H9 (cell line): ENCODE data around the gene FBRSL1. TPM values are rescaled to one million over a fixed set of nuclear protein-coding genes. Genes with fewer than 3 reads are reported as not detected.

Experiments
- DNase-seq: peaks from one replicate; pipeline ENCODE4 v3.0.0-alpha.2; 2017
- H2AFZ ChIP-seq: one replicate; pipeline ENCODE4 v1.6.1; 2013; ENCODE audit warnings: mild to moderate bottlenecking, low read length, control low read depth, moderate library complexity
- H2AK5ac ChIP-seq: 2 replicates; pipeline ENCODE4 v1.6.1; 2013; ENCODE audit warnings: low read length, control low read depth, mixed read lengths; ENCODE audit not compliant: insufficient read length
- H2BK120ac ChIP-seq: one replicate; pipeline ENCODE4 v1.6.1; 2013; ENCODE audit warnings: low read depth, mild to moderate bottlenecking, low read length, control low read depth, inconsistent platforms; ENCODE audit not compliant: poor library complexity, severe bottlenecking
- H2BK12ac ChIP-seq: 2 replicates; pipeline ENCODE4 v1.6.1; 2013; ENCODE audit warnings: low read length, control low read depth, mixed read lengths, low read depth; ENCODE audit not compliant: insufficient read length
- H2BK15ac ChIP-seq: 2 replicates; pipeline ENCODE4 v1.6.1; 2013; ENCODE audit warnings: low read depth, low read length, control low read depth
- H2BK20ac ChIP-seq: one replicate; pipeline ENCODE4 v1.6.1; 2013; ENCODE audit warnings: low read depth, mild to moderate bottlenecking, low read length, control low read depth, inconsistent platforms; ENCODE audit not compliant: poor library complexity, severe bottlenecking
- H2BK5ac ChIP-seq: 2 replicates; pipeline ENCODE4 v1.6.1; 2013; ENCODE audit warnings: low read length, control low read depth, mixed read lengths; ENCODE audit not compliant: insufficient read length
- H3K14ac ChIP-seq: 2 replicates; pipeline ENCODE4 v1.6.1; 2013; ENCODE audit warnings: low read length, control low read depth; ENCODE audit not compliant: insufficient read depth
- H3K18ac ChIP-seq: 2 replicates; pipeline ENCODE4 v1.6.1; 2013; ENCODE audit warnings: low read depth, mild to moderate bottlenecking, mixed read lengths, low read length, control low read depth; ENCODE audit not compliant: insufficient read length
- H3K23ac ChIP-seq: 2 replicates; pipeline ENCODE4 v1.6.1; 2013; ENCODE audit warnings: low read length, control low read depth, mixed read lengths, low read depth; ENCODE audit not compliant: insufficient read length
- H3K23me2 ChIP-seq: 2 replicates; pipeline ENCODE4 v1.6.1; 2013; ENCODE audit warnings: low read depth, mild to moderate bottlenecking, mixed read lengths, low read length, control low read depth; ENCODE audit not compliant: insufficient read length, poor library complexity, severe bottlenecking
- H3K27ac ChIP-seq: 2 replicates; pipeline ENCODE4 v1.5.1; 2013; ENCODE audit warnings: low read length, control low read depth, mixed read lengths, low read depth; ENCODE audit not compliant: insufficient read length
- H3K27me3 ChIP-seq: 2 replicates; pipeline ENCODE4 v1.6.1; 2013; ENCODE audit warnings: low read length, control low read depth, inconsistent platforms; ENCODE audit not compliant: insufficient read depth
- H3K4ac ChIP-seq: 2 replicates; pipeline ENCODE4 v1.6.1; 2013; ENCODE audit warnings: low read depth, mild to moderate bottlenecking, control low read depth, inconsistent platforms, low read length, moderate library complexity
- H3K4me1 ChIP-seq: 2 replicates; pipeline ENCODE4 v1.6.1; 2013; ENCODE audit warnings: low read length, control low read depth, inconsistent platforms; ENCODE audit not compliant: insufficient read depth
- H3K4me2 ChIP-seq: 2 replicates; pipeline ENCODE4 v1.6.1; 2013; ENCODE audit warnings: low read length, control low read depth, mixed read lengths; ENCODE audit not compliant: insufficient read length, insufficient read depth
- H3K56ac ChIP-seq: 2 replicates; pipeline ENCODE4 v1.6.1; 2013; ENCODE audit warnings: low read depth, mild to moderate bottlenecking, mixed read lengths, low read length, control low read depth; ENCODE audit not compliant: insufficient read length
- H3K79me1 ChIP-seq: 2 replicates; pipeline ENCODE4 v1.6.1; 2013; ENCODE audit warnings: low read depth, mild to moderate bottlenecking, moderate library complexity, low read length, control low read depth, inconsistent platforms; ENCODE audit not compliant: insufficient read depth, poor library complexity, severe bottlenecking
- H3K79me2 ChIP-seq: 2 replicates; pipeline ENCODE4 v1.6.1; 2013; ENCODE audit warnings: low read length, control low read depth, inconsistent platforms; ENCODE audit not compliant: insufficient read depth
- H3K9ac ChIP-seq: 2 replicates; pipeline ENCODE4 v1.6.1; 2013; ENCODE audit warnings: low read length, control low read depth, mixed read lengths; ENCODE audit not compliant: insufficient read length; ENCODE audit errors: extremely low read depth
- H3K9me3 ChIP-seq: one replicate; pipeline ENCODE4 v1.6.1; 2013; ENCODE audit warnings: low read depth, low read length, inconsistent platforms; ENCODE audit not compliant: control insufficient read depth
- H3T11ph ChIP-seq: one replicate; pipeline ENCODE4 v1.6.1; 2013; ENCODE audit warnings: mild to moderate bottlenecking, low read length, control low read depth, inconsistent platforms
- H4K20me1 ChIP-seq: one replicate; pipeline ENCODE4 v1.6.1; 2013; ENCODE audit not compliant: control insufficient read depth, insufficient read length, insufficient read depth
- H4K5ac ChIP-seq: 2 replicates; pipeline ENCODE4 v1.6.1; 2013; ENCODE audit warnings: low read depth, mild to moderate bottlenecking, mixed read lengths, low read length, control low read depth; ENCODE audit not compliant: insufficient read length
- H4K8ac ChIP-seq: replicated peaks from 2 replicates; pipeline ENCODE4 v1.6.1; 2013; ENCODE audit warnings: low read length, control low read depth, mixed read lengths, low read depth; ENCODE audit not compliant: insufficient read length
- H4K91ac ChIP-seq: 2 replicates; pipeline ENCODE4 v1.6.1; 2013; ENCODE audit warnings: low read depth, mild to moderate bottlenecking, moderate library complexity, mixed read lengths, low read length, control low read depth; ENCODE audit not compliant: insufficient read length
- H3K27ac Mint-ChIP-seq, 3 experiments: 2 replicates in 2 of 3; 3 replicates in 1 of 3; pipeline ENCODE4 v1.8.0; 2020 to 2021; ENCODE audit warnings: mixed read lengths in 3 of 3, mild to moderate bottlenecking in 1 of 3, moderate library complexity in 1 of 3
- H3K27me3 Mint-ChIP-seq: 2 replicates; pipeline ENCODE4 v1.8.0; 2021; ENCODE audit warnings: low read depth, mild to moderate bottlenecking, moderate library complexity, mixed read lengths
- H3K36me3 Mint-ChIP-seq, 3 experiments: 2 replicates in 2 of 3; 3 replicates in 1 of 3; pipeline ENCODE4 v1.8.0; 2020 to 2021; ENCODE audit warnings: low read depth in 3 of 3, mixed read lengths in 3 of 3; ENCODE audit not compliant: insufficient read depth in 1 of 3
- H3K4me1 Mint-ChIP-seq, 2 experiments: 2 replicates each; pipeline ENCODE4 v1.8.0; 2020; ENCODE audit warnings: mixed read lengths in 2 of 2
- H3K4me3 Mint-ChIP-seq, 2 experiments: 2 replicates in 1 of 2; 3 replicates in 1 of 2; pipeline ENCODE4 v1.8.0; 2020 to 2021; ENCODE audit warnings: mild to moderate bottlenecking in 2 of 2, mixed read lengths in 2 of 2, moderate library complexity in 1 of 2
- H3K9me3 Mint-ChIP-seq, 2 experiments: 2 replicates in 1 of 2; 3 replicates in 1 of 2; pipeline ENCODE4 v1.8.0; 2020; ENCODE audit warnings: mild to moderate bottlenecking in 2 of 2, mixed read lengths in 2 of 2, moderate library complexity in 1 of 2
- CTCF ChIP-seq: fragments of 200-600 bp; sonication (generic); conservative IDR thresholded peaks from 3 replicates; pipeline ENCODE4 v1.8.0; 2021; ENCODE audit warnings: antibody characterized with exemption, mild to moderate bottlenecking
- WGBS: extraction: QIAGEN DNeasy Blood & Tissue Kit; methylation state at CpG from one replicate; pipeline ENCODE4 v1.1.7; 2013; ENCODE audit warnings: missing lambda C conversion rate, low lambda C conversion rate, mixed read lengths; ENCODE audit not compliant: insufficient read length; ENCODE audit errors: extremely low coverage; 5-methylcytosine and 5-hydroxymethylcytosine counted together
- total RNA-seq: library from RNA; stranded (reverse); gene quantifications from 2 replicates; pipeline ENCODE4 v1.2.1, GENCODE V29; 2021

Gene FBRSL1
- total RNA-seq, 1 experiment from 2014 or later, result 90.8 TPM

- H2BK120ac ChIP-seq, result no peak overlapping the region
- H3K27ac ChIP-seq, result no peak overlapping the region
- peaks cover 13% of the 10 kb centered on the region; the same call in 1 of the 2 replicates for H3K27me3 ChIP-seq
- no peak overlapping the region for H3K4me3 Mint-ChIP-seq
- no peaks in the 10 kb centered on the region for H3K79me2 ChIP-seq
- no peak overlapping the region for H4K5ac ChIP-seq
- H2BK5ac ChIP-seq, result no peak overlapping the region
- no peak overlapping the region for H3K23ac ChIP-seq
- peaks cover 65 to 72% of the 10 kb centered on the region in 2 experiments for H3K9me3 Mint-ChIP-seq
- no peak overlapping the region for H3K27ac Mint-ChIP-seq
- H2BK15ac ChIP-seq, result no peak overlapping the region
- H3K4me1 Mint-ChIP-seq, result no peaks in the 10 kb centered on the region
- H2BK12ac ChIP-seq, result no peak overlapping the region
- H3K9ac ChIP-seq, result no peak overlapping the region
- no peak overlapping the region for H3K14ac ChIP-seq
- H3K9me3 ChIP-seq, result peaks cover 56% of the 10 kb centered on the region
- no CpG with 5 or more reads among the region's 13 CpGs for WGBS
- H3K79me1 ChIP-seq, result no peaks in the 10 kb centered on the region
- no peak overlapping the region for H2AFZ ChIP-seq
- no peak overlapping the region for H4K91ac ChIP-seq
- no peak overlapping the region for H3K4me2 ChIP-seq
- TF ChIP-seq CTCF, result no peak
- no peaks in the 10 kb centered on the region for H3K4me1 ChIP-seq
- H3K36me3 Mint-ChIP-seq, result peaks cover 30 to 55% (median 36%) of the 10 kb centered on the region in 3 experiments
- H3K4ac ChIP-seq, result no peak overlapping the region
- H4K8ac ChIP-seq, result no peak overlapping the region
- no peaks in the 10 kb centered on the region for H4K20me1 ChIP-seq
- peaks cover 85% of the 10 kb centered on the region for H3K27me3 Mint-ChIP-seq
- no peak overlapping the region for H3K56ac ChIP-seq
- no peak overlapping the region for H3K18ac ChIP-seq
- H2AK5ac ChIP-seq, result no peak overlapping the region
- H3K23me2 ChIP-seq, result no peaks in the 10 kb centered on the region
- no peak for DNase-seq
- H3T11ph ChIP-seq, result no peak overlapping the region
- no peak overlapping the region for H2BK20ac ChIP-seq
These were observed 44.1 kb downstream of the FBRSL1 start for GRCh38 chr12:132534076-132534475.
